CD4-positive, alpha-beta T cell (primary cell): ENCODE results near the gene WDR64. TPM values are rescaled to one million over a fixed set of nuclear protein-coding genes. Genes with fewer than 3 reads are reported as not detected.

Source experiments
- ATAC-seq: fragments of 200-7000 bp; cut with Tn5 transposase; one replicate; pipeline ENCODE4 v1.10.0; 2022; ENCODE audit warnings: mild to moderate bottlenecking; ENCODE audit not compliant: poor library complexity
- CTCF ChIA-PET: fragments of 350-600 bp; sonication (Branson Sonifier 250); formaldehyde crosslinking; loops from one replicate; lab custom pipeline; 2021; ENCODE audit warnings: antibody characterized with exemption, inconsistent platforms; lab: Charles Lee
- POLR2A ChIA-PET: fragments of 350-600 bp; sonication (Branson Sonifier 250); formaldehyde crosslinking; loops from one replicate; lab custom pipeline; 2021; ENCODE audit warnings: antibody characterized with exemption, inconsistent platforms; lab: Charles Lee
- DNase-seq, 14 experiments: peaks; one replicate each; pipeline ENCODE4 v3.0.0-alpha.2; 2013 to 2020; ENCODE audit warnings: mixed read lengths in 2 of 14
- H3K27ac ChIP-seq, 2 donors: one replicate each; pipeline versions ENCODE4 v1.5.1 to v1.7.0; 2013; ENCODE audit warnings: low read length in 2 of 2, low read depth in 1 of 2, mild to moderate bottlenecking in 1 of 2
- H3K27me3 ChIP-seq, 2 experiments: 1 replicate in 1 of 2; 2 replicates in 1 of 2; pipeline versions ENCODE4 v1.6.1 to v1.7.0; 2013; ENCODE audit warnings: low read length in 2 of 2, control low read depth in 1 of 2, mild to moderate bottlenecking in 1 of 2, moderate library complexity in 1 of 2; ENCODE audit not compliant: insufficient read depth in 2 of 2, control insufficient read depth in 1 of 2
- H3K36me3 ChIP-seq: one replicate; pipeline ENCODE4 v1.6.1; 2013; ENCODE audit warnings: low read length, control low read depth; ENCODE audit not compliant: insufficient read depth
- H3K4me1 ChIP-seq: one replicate; pipeline ENCODE4 v1.6.1; 2013; ENCODE audit warnings: low read length, control low read depth; ENCODE audit not compliant: insufficient read depth
- H3K4me3 ChIP-seq: one replicate; pipeline ENCODE4 v1.5.1; 2013; ENCODE audit warnings: mild to moderate bottlenecking, low read length, moderate library complexity
- H3K9me3 ChIP-seq, 2 experiments: 1 replicate in 1 of 2; 2 replicates in 1 of 2; pipeline versions ENCODE4 v1.6.1 to v1.7.0; 2013; ENCODE audit warnings: low read length in 2 of 2, mild to moderate bottlenecking in 2 of 2, control low read depth in 1 of 2, moderate library complexity in 1 of 2; ENCODE audit not compliant: control insufficient read depth in 1 of 2, insufficient read depth in 1 of 2
- H3K27ac Mint-ChIP-seq: one replicate; pipeline ENCODE4 v1.8.0; 2020; ENCODE audit warnings: mixed read lengths
- H3K27me3 Mint-ChIP-seq: one replicate; pipeline ENCODE4 v1.8.0; 2021; ENCODE audit warnings: mixed read lengths
- H3K36me3 Mint-ChIP-seq: one replicate; pipeline ENCODE4 v1.8.0; 2021; ENCODE audit warnings: low read depth, mixed read lengths
- H3K4me1 Mint-ChIP-seq: one replicate; pipeline ENCODE4 v1.8.0; 2021; ENCODE audit warnings: low read depth, mixed read lengths
- H3K4me3 Mint-ChIP-seq: one replicate; pipeline ENCODE4 v1.8.0; 2020; ENCODE audit warnings: mild to moderate bottlenecking, mixed read lengths
- H3K9me3 Mint-ChIP-seq: one replicate; pipeline ENCODE4 v1.8.0; 2020; ENCODE audit warnings: mixed read lengths
- intact Hi-C, 2 experiments: fragments of 100-400 bp; cut with DNase I in 1 of 2; cut with micrococcal nuclease in 1 of 2; formaldehyde crosslinking; loops; one replicate each; pipeline versions ENCODE4 v1.15.1 to v1.9.0; 2023 to 2025; cut with DNase I, micrococcal nuclease
- total RNA-seq, 174 experiments: library from RNA in 2 of 174; stranded (reverse) in 2 of 174; gene quantifications; one replicate each; pipeline ENCODE4 v1.2.3 and lab custom pipeline; 2021 to 2026
- TF ChIP-seq, protein P1 (sequence below): fragments of 200-600 bp; IDR thresholded peaks from one replicate; pipeline ENCODE4 v1.8.0; 2022; ENCODE audit warnings: antibody characterized with exemption, mild to moderate bottlenecking

The WDR64 gene
- total RNA-seq, 2 experiments from 2014 or later, result 0.67 TPM; not detected in 1

- intact Hi-C loops, result no loop called here
- peak overlapping the region; percentile 13 for H3K4me3 Mint-ChIP-seq
- no peaks in the 10 kb centered on the region for H3K27me3 ChIP-seq
- H3K4me3 ChIP-seq, result no peak overlapping the region
- no peak overlapping the region for H3K27ac ChIP-seq
- H3K36me3 ChIP-seq, result no peaks in the 10 kb centered on the region
- no peaks in the 10 kb centered on the region for H3K27me3 Mint-ChIP-seq
- ChIA-PET CTCF (no interaction called here), POLR2A (interaction anchor here (0.6 to 1.0 kb wide), 2 partner anchors 30 kb away, joined by 3 read pairs; no protein-coding TSS in a partner anchor)
- ATAC-seq (peak; percentile 84), DNase-seq (peak in 11 of 14 experiments; percentile 5 to 59 (median 28))
- no peaks in the 10 kb centered on the region for H3K36me3 Mint-ChIP-seq
- H3K9me3 ChIP-seq, result no peaks in the 10 kb centered on the region
- peaks cover 17% of the 10 kb centered on the region for H3K4me1 Mint-ChIP-seq
- TF ChIP-seq, protein P1, sequence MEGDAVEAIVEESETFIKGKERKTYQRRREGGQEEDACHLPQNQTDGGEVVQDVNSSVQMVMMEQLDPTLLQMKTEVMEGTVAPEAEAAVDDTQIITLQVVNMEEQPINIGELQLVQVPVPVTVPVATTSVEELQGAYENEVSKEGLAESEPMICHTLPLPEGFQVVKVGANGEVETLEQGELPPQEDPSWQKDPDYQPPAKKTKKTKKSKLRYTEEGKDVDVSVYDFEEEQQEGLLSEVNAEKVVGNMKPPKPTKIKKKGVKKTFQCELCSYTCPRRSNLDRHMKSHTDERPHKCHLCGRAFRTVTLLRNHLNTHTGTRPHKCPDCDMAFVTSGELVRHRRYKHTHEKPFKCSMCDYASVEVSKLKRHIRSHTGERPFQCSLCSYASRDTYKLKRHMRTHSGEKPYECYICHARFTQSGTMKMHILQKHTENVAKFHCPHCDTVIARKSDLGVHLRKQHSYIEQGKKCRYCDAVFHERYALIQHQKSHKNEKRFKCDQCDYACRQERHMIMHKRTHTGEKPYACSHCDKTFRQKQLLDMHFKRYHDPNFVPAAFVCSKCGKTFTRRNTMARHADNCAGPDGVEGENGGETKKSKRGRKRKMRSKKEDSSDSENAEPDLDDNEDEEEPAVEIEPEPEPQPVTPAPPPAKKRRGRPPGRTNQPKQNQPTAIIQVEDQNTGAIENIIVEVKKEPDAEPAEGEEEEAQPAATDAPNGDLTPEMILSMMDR, result no peak
- peaks cover 2% of the 10 kb centered on the region for H3K9me3 Mint-ChIP-seq
- H3K4me1 ChIP-seq, result peaks cover 14% of the 10 kb centered on the region
- H3K27ac Mint-ChIP-seq, result peak overlapping the region; percentile 5
These were observed 54.9 kb downstream of the WDR64 start for GRCh38 chr1:241706967-241707366.

DNA sequence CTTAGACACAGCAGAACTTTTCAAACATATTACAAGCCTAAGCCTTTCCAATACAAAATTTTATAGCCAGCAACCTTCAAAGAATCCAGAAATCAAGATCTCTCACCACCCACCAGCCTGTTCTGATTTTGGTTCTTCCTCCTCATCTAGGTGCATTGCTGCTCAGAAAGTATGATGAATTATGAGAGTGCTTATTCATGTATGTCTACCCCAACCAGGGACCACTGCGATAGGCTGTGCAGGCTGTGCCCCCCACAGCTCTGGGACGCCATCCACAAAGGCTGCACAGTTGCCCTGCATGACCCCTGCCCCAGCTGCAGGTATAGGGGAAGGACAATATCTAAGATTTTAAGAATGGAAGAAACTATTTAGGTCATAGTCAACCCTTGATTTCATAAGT is 55.4 kb downstream of the WDR64 start:
- no peaks in the 10 kb centered on the region for H3K27me3 Mint-ChIP-seq
- ATAC-seq, result no peak
- ChIA-PET POLR2A (interaction anchor here (1.0 kb wide), 1 partner anchor 30 kb away, joined by 3 read pairs; no protein-coding TSS in a partner anchor), CTCF (no interaction called here)
- H3K36me3 Mint-ChIP-seq, result no peaks in the 10 kb centered on the region
- H3K4me1 Mint-ChIP-seq, result peaks cover 17% of the 10 kb centered on the region
- H3K4me3 Mint-ChIP-seq, result no peak overlapping the region
- intact Hi-C loops, result no loop called here
- H3K9me3 Mint-ChIP-seq, result peaks cover 2% of the 10 kb centered on the region
- H3K27ac Mint-ChIP-seq, result no peak overlapping the region
- Histone ChIP-seq H3K9me3 (no peaks in the 10 kb centered on the region), H3K4me3 (no peak overlapping the region), H3K4me1 (peaks cover 14% of the 10 kb centered on the region), H3K27me3 (no peaks in the 10 kb centered on the region), H3K27ac (no peak overlapping the region), H3K36me3 (no peaks in the 10 kb centered on the region)
- TF ChIP-seq, protein P1, result no peak
- DNase-seq, result no peak

DNA sequence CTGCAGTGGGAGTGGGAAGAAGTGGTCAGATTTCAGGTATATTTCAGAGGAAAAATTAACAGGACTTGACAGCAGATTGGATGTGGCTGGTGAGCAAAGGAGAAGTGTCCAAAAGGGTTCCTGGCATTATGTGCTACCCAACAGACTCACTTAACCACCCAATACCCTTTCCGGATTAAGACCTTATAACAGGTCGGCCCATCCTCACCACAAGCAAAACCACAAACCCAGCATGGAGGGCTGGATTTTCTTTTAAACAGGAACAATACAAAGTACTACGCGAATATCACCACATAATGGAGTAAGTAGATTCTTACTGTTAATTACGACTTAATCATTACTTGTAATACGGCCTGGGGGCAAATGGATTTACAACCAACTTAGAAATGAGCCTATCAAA is 59.2 kb downstream of the WDR64 start:
- Mint-ChIP-seq H3K4me1 (peaks cover 12% of the 10 kb centered on the region), H3K27ac (no peak overlapping the region), H3K36me3 (no peaks in the 10 kb centered on the region), H3K4me3 (no peak overlapping the region), H3K9me3 (no peaks in the 10 kb centered on the region), H3K27me3 (no peaks in the 10 kb centered on the region)
- ATAC-seq (no peak), DNase-seq (no peak)
- Histone ChIP-seq H3K4me3 (no peak overlapping the region), H3K36me3 (no peaks in the 10 kb centered on the region), H3K27ac (no peak overlapping the region), H3K27me3 (no peaks in the 10 kb centered on the region), H3K9me3 (no peaks in the 10 kb centered on the region), H3K4me1 (peaks cover 8% of the 10 kb centered on the region)
- intact Hi-C loops, result no loop called here
- TF ChIP-seq, protein P1, result no peak
- CTCF ChIA-PET, result no interaction called here
- POLR2A ChIA-PET, result no interaction called here
